Coronary artery (tissue), 2 donors: ENCODE measurements around the gene KCTD15.
A peak's percentile ranks its signal among the peaks of the same experiment; 100 is the strongest.

ENCODE experiments used
- DNase-seq: peaks from one replicate; pipeline ENCODE4 v3.0.0-alpha.2; 2017; ENCODE audit warnings: low spot score
- H3K27ac ChIP-seq, 2 donors: fragments of 200-600 bp; sonication (generic); one replicate each; pipeline ENCODE4 v1.5.1; 2016 to 2019
- H3K4me3 ChIP-seq: fragments of 200-600 bp; sonication (generic); 2 replicates; pipeline ENCODE4 v1.5.1; 2016; ENCODE audit warnings: mild to moderate bottlenecking, moderate library complexity
- TF ChIP-seq, protein P1 (sequence below): fragments of 200-600 bp; sonication (generic); IDR thresholded peaks from one replicate; pipeline ENCODE4 v1.5.1; 2019; ENCODE audit warnings: antibody characterized with exemption

Gene KCTD15

DNA sequence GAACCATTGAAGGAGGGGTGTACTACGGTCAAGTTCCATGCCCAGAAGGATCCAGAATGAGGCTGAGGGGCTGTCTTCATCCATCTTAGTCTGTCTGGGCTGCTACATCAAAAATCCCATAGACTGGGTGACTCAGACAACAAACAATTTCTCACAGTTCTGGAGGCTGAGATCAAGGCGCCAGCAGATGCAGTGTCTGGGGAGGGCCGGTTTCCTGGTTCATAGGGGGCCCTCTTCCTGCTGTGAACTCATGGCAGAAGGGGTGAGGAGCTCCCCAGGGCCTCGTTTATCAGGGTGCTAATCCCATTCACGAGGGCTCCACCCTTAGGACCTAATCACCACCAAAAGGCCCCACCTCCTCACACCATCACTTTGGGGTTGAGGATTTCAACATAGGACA, 14.7 kb upstream of the KCTD15 start:
- TF ChIP-seq, protein P1, sequence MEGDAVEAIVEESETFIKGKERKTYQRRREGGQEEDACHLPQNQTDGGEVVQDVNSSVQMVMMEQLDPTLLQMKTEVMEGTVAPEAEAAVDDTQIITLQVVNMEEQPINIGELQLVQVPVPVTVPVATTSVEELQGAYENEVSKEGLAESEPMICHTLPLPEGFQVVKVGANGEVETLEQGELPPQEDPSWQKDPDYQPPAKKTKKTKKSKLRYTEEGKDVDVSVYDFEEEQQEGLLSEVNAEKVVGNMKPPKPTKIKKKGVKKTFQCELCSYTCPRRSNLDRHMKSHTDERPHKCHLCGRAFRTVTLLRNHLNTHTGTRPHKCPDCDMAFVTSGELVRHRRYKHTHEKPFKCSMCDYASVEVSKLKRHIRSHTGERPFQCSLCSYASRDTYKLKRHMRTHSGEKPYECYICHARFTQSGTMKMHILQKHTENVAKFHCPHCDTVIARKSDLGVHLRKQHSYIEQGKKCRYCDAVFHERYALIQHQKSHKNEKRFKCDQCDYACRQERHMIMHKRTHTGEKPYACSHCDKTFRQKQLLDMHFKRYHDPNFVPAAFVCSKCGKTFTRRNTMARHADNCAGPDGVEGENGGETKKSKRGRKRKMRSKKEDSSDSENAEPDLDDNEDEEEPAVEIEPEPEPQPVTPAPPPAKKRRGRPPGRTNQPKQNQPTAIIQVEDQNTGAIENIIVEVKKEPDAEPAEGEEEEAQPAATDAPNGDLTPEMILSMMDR = no peak
- no peak overlapping the region for H3K27ac ChIP-seq
- H3K4me3 ChIP-seq = no peak overlapping the region
- no peak for DNase-seq

DNA sequence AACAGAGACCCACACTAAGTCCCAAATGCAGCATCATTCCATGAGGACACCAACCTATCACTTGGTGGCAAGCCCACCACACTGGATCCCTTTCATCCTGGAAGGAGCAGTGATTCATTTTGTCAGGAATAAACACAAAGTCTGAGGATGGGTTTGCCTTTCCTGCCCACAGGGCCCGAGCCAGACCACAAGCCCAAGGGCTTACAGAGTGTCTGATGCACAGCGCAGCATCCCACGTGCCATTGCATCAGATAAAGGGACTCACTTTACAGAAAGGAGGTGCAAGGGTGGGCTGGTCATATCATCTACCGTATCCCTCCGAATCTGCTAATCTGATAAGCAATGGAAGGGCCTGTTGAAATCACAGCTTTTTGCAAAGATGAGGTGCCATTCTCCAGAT, 12.2 kb upstream of the KCTD15 start:
- DNase-seq = no peak
- Histone ChIP-seq H3K4me3 (no peak overlapping the region), H3K27ac (no peak overlapping the region)
- TF ChIP-seq, protein P1 = no peak

DNA sequence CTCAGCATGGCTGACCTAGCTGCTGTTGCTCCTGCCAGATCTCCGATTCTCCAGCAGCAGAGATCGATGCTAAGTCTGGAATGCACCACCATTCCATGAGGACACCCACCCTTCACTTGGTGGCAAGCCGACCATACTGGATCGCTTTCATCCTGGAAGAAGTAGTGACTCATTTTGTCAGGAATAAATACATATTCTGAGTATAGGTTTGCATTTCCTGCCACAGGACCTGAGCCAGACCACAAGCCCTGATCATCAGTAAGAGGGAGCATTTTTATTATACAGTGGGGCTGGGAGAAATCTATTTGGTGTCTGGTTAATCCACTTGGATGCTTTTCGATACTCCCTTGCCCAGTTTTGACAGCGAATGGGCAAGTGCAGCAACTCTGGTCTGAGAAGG, 10.9 kb upstream of the KCTD15 start:
- Histone ChIP-seq H3K27ac (no peak overlapping the region), H3K4me3 (no peak overlapping the region)
- no peak for DNase-seq
- TF ChIP-seq, protein P1 = no peak

DNA sequence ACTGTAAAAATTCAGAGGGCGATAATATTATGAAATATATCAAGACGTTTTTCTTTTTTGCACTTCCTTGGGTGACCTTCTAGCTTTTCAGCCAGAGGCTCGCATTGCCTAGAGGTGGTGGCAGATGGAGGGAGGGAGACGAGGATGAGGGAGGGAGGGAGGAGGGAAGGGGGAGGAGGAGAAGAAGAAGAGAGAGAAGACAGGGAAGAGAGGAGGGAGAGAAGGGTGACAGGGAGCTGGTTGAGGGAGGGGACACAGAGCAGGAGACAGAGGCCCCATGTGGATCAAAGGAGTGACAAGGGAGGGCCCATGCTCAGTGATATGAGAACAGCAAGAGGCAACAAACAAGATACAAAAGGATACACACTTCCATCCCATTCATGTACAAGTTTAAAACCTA, 8.0 kb upstream of the KCTD15 start:
- no peak for DNase-seq
- Histone ChIP-seq H3K27ac (no peak overlapping the region), H3K4me3 (no peak overlapping the region)
- TF ChIP-seq, protein P1 = no peak

DNA sequence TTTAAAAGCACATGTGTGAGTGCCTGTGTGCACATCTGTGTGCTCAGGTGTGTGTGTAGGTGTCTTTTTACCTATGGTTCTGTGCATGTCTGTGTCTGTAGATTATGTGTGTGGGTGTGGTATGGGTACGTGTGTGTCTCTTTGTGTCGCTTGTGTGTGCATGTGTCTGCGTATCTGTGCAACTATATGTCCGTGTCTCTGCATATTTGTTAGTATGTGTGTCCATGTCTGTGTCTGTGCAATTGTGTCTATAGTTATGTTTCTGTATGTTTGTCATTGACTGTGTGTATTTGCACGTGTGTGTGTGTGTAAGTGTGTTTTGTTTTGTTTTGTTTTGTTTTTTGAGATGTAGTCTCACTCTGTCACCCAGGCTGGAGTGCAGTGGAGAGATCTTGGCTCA, 7.3 kb upstream of the KCTD15 start:
- H3K27ac ChIP-seq = no peak overlapping the region
- no peak overlapping the region for H3K4me3 ChIP-seq
- TF ChIP-seq, protein P1 = no peak
- no peak for DNase-seq

DNA sequence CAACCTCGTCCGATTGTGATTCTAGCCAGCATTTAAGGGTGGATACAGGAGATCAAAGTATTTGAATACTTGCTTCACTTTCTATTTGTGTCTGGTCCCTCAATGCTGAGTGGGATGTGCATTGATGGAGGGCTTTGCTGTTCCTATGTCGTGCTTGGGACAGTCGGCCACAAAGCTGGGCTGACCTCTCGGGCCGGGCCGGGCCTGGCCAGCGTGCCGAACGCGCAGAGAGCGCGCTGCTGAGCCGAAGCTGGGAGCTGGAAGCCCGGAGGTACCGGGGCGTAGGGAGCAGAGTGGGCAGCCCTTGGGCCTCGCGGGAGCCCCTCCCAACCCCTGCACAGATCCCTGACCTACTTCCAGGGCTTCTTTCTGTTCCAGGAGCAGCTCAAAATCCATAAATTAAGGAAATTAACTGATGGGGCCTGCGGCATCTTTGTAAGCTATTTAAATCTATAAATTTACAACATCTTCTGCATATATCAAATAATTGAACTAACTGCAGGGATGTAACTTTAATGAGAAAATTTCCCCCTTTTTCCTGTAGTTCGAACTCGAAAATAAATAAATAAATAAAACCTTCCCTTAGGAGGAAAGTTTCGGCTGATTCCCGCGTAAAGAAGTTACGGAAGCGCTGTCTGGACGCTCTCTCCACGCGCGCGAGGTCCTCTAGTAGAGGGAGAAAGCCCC, 1.8 kb upstream of the KCTD15 start:
- no peak for DNase-seq
- Histone ChIP-seq H3K4me3 (peak overlapping the region; percentile 98), H3K27ac (peak overlapping the region; percentile 81 to 98)
- TF ChIP-seq, protein P1 = no peak

DNA sequence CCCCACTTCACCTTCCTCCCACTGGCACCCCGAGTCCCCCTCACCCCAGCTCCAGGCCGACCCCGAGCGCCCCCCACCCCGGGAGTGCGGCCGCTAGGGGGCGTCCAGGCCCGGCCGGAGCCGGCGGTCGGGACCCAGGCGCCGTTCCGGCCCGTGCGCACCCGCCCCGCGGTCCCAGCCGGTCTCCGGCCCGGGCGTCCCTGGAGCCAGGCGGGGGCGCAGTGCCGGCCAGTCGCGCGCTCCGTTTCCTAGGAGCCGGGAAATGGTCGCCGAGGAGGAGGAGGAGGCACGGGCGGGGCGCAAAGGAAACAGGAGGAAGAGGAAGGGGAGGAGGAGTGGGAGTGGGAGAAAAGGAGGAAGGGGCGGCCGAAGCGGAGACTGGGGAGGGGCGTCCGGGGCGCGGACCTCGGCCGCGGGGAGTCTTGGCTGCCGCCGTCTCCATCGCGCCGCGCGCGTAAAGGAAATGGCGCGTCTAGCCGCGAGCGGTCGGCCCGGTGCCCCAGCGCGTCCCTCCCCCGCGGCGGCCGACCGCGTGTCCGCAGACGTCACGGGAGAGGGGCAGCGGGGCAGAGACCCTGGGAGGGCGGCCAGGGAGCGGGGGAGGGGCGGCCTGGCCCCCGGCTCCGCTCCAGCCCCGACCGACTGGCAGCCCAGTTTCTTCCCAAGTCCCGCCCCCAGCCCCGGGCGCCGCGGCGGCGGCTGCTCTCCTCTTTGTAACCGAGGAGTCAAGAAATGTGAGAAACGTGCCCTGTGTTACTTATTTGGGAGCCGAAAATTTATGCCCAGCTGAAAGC, 1.1 kb upstream of the KCTD15 start:
- peak; percentile 86 for DNase-seq
- TF ChIP-seq, protein P1 = peak; percentile 91
- H3K27ac ChIP-seq = peak overlapping the region; percentile 81 to 98
- peak overlapping the region; percentile 98 for H3K4me3 ChIP-seq
